GM19193 (cell line): ENCODE data around the gene PORCN.

ENCODE experiments used
- POLR2A ChIP-seq: IDR thresholded peaks from 4 replicates; pipeline ENCODE4 v1.6.1; 2011; ENCODE audit not compliant: insufficient read depth, insufficient read length; ENCODE audit errors: extremely low read depth

PORCN gene

DNA sequence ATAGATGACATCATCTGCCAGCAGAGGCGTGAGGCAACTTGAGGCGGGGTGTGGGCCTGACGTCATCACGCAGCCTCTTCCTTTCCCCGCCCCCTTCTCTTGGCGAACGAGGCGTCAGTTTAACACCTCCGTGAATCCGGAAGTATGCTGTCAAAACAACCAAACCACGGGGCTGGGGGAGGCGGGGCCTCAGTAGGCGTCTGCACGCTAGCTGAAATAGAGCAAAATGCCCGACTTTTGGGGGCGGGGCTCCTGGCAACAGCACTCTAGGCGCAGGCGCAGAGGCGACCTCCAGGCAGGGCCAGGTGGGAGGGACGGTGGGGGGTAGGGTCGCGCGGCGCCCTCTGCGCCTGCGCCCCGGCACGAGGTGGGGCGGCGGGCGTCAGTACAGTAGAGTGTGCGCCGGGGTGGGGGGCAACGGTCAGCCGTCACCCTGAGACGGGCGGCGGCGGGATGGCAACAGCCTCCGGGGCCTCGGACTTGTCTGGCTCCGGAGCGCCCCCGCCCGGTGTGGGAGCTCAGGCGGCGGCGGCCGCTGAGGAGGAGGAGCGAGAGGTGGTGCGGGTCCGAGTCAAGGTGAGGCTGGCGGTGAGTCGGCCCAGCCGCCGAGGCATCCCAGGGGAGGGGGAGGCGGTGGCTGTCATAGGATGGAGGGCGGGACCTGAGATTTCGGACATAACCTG is 30.7 kb downstream of the PORCN start, which contains the start of gene TBC1D25:
TBC1D25 (plus strand) TSS at position 370 of the 683 bp plus-strand sequence; CDS start at position 454, 84 bp downstream.
- TF ChIP-seq POLR2A: peak; percentile 42

GRCh38 chrX:48540028-48540375 is 31.2 kb downstream of the PORCN start:
- peak; percentile 5 for TF ChIP-seq POLR2A

- no peak for TF ChIP-seq POLR2A
Observed at GRCh38 chrX:48540480-48540879, 31.7 kb downstream of the PORCN start.

- no peak for TF ChIP-seq POLR2A
Observed at GRCh38 chrX:48541140-48541814, 32.5 kb downstream of the PORCN start.

DNA sequence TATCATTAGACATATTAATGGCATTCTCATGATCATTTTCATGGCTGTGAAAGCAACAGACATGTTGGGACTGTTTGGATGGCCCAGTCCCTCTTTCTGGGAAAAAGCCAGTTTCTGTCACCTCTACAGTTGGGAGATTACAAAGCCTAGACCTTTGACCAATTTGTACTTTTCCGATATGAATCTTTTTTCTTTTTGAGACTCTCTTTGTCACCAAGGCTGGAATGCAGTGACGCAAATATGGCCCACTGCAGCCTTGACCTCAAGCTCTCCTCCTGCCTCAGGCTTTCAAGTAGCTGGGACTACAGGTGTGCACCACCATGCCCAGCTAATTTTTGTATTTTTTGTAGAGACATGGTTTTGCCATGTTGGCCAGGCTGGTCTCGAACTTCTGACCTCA is 40.1 kb downstream of the PORCN start:
- no peak for TF ChIP-seq POLR2A

DNA sequence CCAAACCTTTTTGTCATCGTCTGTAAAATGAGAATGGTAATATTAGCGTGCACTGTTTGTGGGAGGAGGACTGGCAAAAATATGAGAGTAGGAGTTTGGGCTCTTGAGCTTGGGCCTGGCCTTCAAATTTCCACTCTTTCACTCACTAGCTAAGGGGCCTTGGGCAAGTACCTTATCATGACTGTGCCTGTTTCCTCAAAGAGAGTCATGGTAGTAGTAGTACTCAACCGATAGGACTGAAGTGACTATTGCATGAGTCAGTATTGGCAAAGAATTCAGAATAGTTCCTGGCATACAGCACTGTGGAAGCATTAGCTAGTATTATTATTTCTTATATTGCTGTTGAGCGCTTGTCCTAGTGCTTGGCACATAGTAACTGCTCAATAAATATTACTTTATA is 49.5 kb downstream of the PORCN start:
- no peak for TF ChIP-seq POLR2A

DNA sequence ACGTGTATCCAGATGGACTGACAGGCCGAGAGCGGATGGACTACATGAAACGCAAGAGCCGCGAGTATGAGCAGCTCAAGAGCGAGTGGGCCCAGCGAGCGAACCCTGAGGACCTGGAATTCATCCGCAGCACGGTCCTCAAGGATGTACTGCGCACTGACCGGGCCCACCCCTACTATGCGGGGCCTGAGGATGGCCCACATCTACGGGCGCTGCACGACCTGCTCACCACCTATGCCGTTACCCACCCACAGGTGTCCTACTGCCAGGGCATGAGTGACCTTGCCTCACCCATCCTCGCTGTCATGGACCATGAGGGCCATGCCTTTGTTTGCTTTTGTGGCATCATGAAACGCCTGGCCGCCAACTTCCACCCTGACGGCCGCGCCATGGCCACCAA is 50.8 kb downstream of the PORCN start:
- TF ChIP-seq POLR2A: no peak

- no peak for TF ChIP-seq POLR2A
Observed at GRCh38 chrX:48560056-48560455, 51.3 kb downstream of the PORCN start.

GRCh38 chrX:48560681-48561080 is 51.9 kb downstream of the PORCN start:
- no peak for TF ChIP-seq POLR2A

DNA sequence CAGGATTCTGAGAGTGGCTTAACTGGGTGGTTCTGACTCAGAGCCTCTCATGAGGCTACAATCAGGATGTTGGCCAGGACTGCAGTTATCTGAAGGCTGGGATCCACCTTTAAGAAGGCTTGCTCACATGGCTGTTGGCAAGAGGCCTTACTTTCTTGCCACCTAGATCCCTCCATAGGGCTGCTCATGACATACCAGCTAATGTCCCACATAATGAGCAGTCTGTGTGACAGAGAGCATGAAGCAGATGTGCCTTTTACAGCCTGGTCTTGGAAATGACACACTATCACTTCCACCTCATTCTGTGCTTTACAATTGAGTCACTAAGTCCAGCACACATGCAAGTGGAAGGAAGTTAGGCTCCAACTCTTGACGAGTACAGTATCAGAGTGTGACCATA is 61.2 kb downstream of the PORCN start:
- no peak for TF ChIP-seq POLR2A
